Measurements from ENCODE around the gene COX8A.

The COX8A gene

GRCh38 chr11:64004590-64004984 lies 30.2 kb downstream of the COX8A start:
- no peak for FAIRE-seq

GRCh38 chr11:64005691-64006090 lies 31.3 kb downstream of the COX8A start:
- no peak for FAIRE-seq

DNA sequence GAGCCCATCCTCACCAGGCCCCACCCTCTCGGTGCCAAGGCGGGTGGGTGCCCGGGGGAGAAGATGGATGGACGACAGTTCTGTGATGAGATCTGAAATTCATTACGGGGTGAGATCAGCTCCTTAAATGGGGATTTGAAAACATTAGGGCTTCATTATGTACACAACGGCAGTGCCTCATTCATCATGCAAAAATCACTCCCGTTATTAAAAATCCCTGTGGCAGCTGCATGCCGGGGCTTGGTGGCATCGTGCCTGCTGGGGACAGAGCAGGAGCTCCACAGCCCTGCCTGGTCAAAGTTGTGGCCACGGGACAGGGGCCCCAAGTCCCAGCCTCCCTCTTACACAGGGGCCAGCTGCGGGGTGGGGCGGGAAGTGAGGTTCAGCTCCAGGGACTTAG lies 32.0 kb downstream of the COX8A start:
- FAIRE-seq, result no peak

DNA sequence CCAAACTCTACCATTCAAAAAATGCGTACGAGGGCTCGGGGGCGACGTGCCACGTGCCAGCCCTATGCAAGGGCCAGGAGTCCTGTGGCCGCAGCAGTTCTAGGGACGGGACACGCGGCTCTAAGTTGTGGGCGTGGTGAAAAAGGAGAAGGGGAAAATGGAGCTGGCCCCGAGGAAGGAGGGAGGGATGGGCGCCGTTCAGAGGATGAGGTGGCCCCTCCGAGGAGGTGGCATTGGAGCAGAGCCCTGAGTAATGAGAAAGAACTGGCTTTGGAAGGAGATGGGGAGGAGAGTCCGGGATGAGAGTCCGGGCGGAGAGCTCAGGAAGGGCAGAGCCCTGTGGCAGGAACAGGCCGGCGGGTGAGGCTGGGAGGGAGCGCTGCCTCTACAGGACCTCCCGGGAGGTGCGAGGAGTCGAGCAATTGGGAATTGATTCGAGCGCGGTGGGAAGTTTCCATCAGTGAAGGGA lies 32.8 kb downstream of the COX8A start:
- FAIRE-seq, result no peak

- FAIRE-seq, result no peak
Observed at GRCh38 chr11:64007629-64008282, 33.3 kb downstream of the COX8A start.

DNA sequence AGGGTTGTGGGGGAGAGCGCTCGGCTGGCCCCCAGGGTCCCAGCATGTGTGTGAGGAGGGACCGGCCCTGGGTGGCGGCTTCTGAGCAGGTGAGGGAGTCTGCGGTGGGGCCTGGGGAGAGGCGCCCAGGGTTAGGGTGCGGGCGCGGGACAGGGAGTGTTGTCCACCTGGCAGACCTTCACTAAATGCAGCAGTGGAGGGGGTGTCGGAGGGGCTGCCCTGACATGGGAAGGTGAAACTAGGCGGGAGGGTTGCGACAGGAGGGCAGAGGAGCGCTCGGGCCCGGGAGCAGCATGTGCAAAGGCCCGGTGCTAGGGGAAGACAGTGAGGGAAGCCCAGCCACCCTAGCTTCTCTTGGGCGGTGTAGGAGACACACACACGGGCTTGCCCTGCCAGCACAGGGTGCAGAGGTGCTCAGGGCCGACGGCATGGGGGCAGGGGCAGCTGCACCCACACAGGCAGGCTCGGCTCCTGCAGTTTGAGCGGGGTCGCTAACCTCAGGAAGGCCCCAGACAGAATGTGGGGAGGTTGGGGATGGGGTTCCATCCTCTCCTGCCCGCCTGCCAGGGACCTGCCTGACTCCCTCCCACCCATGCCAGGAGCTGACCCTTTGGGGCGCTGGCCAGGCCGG lies 34.0 kb downstream of the COX8A start:
- no peak for FAIRE-seq

DNA sequence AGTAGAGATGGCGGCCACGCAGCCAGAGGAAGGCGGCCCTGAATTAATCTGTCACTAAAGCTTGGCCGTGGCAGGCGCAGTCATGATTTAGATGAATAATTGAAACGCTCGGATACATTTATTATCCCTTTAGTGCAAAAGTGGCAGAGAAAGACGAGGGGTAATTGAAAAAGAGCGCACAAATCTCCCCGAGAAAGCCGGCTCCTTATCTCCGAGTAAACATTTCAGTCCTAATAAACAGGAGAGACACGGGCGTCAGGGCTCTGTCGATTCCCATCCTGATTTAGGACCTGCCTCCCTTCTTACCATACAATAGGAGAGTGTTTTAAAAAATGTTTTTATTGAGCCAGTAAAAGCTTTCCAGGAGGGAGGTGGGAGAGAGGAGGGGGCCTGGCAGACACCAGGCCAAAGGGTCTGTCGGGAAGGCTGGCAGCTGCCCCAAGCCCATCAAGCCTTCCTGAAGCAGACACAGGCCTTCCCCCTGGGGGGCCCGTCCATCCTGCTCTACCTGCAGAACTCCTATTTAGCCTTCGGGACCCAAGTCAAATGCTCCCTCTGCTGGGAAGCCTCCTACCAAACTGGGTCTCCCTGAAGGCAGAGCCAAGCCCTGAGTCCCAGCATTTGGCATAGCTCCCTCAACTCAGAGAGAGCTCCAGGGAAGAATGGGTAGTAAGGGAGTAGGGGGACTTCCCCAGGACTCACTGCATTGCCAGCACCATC lies 34.7 kb downstream of the COX8A start:
- FAIRE-seq, result no peak

DNA sequence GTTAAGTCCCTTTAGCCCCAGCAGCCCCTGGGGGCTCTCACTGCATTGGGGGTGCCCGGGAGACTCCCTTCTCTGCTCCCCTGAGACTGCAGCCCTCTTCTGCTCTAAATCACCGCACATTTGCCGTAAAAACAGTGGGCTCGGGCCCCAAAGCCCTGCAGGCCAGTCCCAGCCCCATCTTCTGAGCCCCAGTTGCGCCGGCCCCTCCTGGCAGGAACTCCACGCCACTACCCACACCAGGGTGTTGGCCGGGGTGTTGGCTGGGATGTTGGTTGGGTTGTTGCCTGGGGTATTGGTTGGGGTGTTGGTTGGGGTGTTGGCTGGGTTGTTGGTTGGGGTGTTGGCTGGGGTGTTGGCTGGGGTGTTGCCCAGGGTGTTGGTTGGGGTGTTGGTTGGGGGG lies 35.3 kb downstream of the COX8A start:
- no peak for FAIRE-seq

DNA sequence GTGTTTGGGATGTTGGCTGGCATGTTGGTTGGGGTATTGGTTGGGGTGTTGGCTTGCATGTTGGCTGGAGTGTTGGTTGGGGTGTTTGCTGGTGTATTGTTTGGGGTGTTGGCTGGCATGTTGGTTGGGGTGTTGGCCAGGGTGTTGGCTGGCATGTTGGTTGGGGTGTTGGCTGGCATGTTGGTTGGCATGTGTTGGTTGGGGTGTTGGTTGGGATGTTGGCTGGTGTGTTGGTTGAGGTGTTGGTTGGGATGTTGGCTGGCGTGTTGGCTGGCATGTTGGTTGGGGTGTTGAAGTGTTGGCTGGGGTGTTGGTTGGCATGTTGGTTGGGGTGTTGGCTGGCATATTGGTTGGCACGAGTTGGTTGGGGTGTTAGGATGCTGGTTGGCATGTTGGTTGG lies 36.4 kb downstream of the COX8A start:
- no peak for FAIRE-seq

DNA sequence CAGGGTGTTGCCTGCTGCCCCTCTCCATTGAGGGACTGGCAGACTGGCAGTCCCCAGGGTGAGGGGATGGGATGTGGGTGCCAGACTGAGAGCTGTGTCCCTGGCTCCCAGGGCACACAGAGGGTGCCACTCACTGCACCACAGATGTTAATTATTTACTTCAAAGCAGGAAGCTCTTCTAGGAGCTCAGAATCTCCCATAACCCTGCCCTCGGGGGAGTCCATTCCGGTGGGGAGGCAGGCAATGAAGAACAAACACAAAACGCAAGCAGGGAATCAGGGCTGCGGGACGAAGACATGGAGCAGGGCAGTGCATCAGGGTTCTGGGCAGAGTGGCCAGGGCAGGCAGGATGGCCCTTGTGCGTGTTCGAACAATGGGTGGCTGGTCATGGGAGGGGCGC lies 37.0 kb downstream of the COX8A start:
- no peak for FAIRE-seq

GRCh38 chr11:64013141-64013896 lies 38.9 kb downstream of the COX8A start:
- no peak for FAIRE-seq

DNA sequence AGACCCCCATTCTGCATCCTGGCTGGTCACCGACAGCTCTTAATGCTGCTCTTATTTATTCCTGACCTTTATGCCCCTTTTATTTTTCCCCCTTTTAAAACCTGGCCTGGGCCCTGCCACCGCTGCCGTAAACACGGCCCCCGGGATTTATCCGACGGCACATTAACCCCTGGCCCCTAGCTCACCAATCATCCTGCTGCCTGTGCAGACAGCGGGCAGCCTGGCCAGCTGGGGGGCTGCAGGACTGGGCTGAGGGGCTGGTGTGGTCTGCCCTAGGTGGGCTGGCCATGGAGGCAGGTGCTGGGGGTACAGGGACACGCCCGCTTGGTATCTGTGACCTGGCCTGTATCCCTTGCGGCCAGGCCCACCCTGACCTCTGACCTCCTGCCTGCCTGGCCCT lies 39.9 kb downstream of the COX8A start:
- no peak for FAIRE-seq

DNA sequence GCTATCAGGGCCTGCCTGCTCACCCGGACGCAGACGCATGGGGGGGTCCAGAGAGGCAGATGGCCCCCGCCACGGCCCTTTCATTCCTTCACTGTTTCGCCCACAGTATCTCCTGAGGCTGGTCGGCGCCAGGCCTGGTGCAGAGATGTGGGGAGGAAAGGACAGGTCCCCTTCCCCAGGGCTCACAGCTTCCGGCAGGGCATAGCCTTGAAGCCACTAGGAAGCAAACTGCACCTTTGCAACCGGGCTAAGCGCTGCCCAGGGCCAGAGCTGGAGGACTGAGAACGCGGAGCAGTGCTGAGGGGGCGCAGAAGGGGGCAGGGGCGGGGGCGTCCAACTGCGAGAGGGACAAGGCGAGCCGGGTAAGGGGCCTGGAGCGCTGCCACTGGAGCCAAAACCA lies 41.1 kb downstream of the COX8A start:
- FAIRE-seq, result no peak

DNA sequence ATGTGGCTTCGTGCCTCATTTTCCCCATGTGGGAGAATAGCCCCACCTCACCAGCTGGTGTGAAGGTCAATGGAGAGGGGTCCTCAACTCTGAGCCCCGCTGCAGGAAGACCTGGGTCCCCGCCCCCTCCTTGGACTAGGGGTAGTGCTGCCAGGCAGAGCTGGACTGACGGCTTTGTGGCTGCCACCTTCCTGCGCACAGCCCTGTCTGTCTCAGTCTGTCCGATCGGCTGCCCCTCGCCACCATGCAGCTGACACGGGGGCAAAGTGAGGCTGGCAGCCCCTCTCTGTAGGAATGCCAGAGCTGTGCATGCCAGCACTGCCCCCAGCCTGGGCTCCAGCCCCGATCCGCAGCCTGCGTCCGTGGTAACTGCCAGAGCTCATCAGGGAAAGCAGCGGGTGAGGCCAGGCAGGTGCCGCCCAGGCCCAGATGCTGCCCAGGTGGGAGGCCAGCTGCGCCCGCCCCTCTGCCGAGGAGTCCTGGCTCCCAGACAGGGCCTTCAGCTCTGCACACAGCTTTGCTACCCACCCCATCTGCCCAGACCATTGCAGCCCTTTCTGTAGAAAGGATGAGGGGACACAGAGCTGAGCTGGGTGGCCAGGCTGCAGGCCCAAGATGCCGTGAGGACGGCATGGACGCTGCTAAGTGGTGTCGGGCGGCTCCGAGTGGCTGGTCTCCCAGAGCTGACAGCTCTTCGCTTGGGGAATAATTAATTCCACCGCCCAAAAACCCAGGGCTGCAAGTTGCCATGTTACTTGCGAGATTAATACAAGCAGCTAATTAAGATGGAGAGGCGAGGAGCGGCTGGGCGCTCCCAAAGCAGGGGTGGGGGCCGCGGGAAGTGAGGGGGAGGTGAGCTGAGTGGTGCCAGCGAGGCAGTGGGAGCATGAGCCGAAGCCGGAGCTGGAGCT lies 41.8 kb downstream of the COX8A start:
- FAIRE-seq, result no peak

DNA sequence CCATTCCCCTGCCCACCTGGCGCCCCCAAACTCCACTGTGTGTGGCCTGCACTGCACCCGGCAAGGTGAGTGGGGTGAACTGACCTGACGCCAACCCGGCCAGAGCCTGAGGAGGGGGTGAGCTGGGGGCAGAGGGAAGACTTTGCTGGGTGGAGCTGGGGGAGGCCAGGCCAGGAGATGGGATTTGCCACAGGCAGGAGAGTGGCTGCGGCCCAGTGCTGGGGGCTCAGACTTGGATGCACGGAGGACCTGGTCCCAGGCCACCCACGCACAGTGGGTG lies 43.5 kb downstream of the COX8A start:
- FAIRE-seq, result no peak

DNA sequence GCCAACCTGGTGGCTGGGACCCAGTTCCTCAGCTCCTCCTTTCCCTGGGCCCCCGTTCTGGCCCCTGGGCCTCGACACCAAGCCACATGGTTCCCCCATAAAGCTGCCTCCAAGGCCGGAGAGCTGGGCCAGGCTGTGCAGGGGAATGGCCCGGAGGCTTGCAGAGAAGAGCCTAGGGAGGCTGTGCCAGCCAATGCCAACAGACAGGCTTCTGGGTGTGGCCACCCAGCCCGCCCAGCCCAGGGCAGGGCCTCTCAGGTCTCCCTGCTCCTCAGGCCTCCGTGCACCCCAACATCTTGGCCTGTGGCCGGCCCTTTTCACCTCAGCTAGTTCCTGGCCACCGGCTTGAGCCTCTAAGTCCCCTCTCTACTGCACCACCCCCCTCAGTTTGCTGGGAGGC lies 43.9 kb downstream of the COX8A start:
- no peak for FAIRE-seq

GRCh38 chr11:64019106-64020037 lies 45.0 kb downstream of the COX8A start:
- no peak for FAIRE-seq

- no peak for FAIRE-seq
Observed at GRCh38 chr11:64020976-64021756, 46.7 kb downstream of the COX8A start.

DNA sequence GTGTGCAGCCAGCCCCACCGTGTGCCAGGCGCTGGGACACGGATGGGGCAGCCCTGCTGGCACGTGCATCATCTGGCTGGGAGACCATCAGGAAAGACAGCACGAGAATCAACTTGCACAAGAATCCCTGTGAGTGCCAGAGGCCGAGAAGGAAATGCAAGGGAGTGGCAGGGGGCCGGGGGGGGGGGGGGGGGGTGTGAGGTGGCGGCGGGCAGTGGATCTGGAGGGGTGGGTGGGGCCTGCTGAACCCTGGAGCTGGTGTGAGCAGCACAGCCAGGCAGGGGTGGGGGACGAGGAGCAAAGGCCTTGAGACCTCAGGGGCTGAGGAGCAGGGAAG lies 47.3 kb downstream of the COX8A start:
- no peak for FAIRE-seq

- FAIRE-seq, result no peak
Observed at GRCh38 chr11:64022125-64022784, 47.8 kb downstream of the COX8A start.

Data from G401.6 (cell line).